ENCODE data around the gene RAX2.

RAX2 gene

DNA sequence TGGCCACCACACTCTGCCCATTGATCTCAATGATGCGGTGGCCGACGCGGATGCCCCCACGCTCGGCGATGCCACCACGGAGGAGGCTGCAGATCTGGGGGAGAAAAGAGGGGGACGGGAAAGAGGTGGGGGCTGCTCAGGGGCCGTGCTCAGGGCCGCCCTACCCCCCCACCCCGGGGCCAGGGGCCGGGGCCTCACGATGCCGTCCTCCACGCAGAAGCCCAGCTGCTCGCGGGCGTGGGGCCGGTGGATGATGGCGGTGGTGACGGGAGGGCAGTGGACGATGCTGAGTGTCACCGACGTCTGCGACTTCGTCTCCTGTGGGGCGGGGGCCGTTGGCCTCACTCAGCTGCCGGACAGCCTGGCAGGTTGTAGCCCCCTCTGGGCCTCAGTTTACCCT, 20.8 kb downstream of the RAX2 start:
- H3K4me3 Mint-ChIP-seq, result no peak overlapping the region

DNA sequence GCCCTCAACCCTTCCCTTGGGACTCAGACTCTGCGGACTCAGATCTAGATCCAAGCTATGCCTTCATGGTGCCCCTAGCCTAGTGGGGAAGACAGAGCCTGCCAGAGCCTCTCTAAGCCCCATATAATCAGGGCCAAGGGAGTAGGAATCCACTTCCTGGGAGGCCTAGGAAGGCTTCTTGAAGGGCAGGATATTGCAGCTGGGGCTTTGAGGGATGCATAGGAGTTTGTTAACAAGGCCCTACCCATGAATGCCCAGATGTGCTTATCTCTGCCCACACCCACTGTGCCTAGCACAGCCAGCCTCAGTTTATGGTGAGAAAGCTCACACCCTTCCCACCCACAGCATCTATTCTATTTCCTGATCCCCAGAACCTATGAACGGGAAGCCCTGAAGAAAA, 21.8 kb downstream of the RAX2 start:
- no peak overlapping the region for H3K27ac Mint-ChIP-seq
- no peak for DNase-seq
- ATAC-seq (replicated peaks), result no peak
- peaks cover 34 to 46% of the 10 kb centered on the region in 2 donors for H3K36me3 Mint-ChIP-seq
- peaks cover 0 to 6% of the 10 kb centered on the region in 2 donors for H3K27me3 Mint-ChIP-seq
- H3K9me3 Mint-ChIP-seq, result no peaks in the 10 kb centered on the region
- H3K4me1 Mint-ChIP-seq, result peaks cover 4 to 10% of the 10 kb centered on the region in 2 donors
- no peak overlapping the region for H3K4me3 Mint-ChIP-seq

More for the DNA sequence above, 20.8 kb downstream of the RAX2 start:
- H3K4me1 Mint-ChIP-seq, result peaks cover 5 to 17% of the 10 kb centered on the region in 2 donors
- no peak for ATAC-seq (replicated peaks)
- peaks cover 35 to 51% of the 10 kb centered on the region in 2 donors for H3K36me3 Mint-ChIP-seq
- no peak for DNase-seq
- H3K27me3 Mint-ChIP-seq, result peaks cover 0 to 4% of the 10 kb centered on the region in 2 donors
- no peak overlapping the region for H3K27ac Mint-ChIP-seq
- H3K9me3 Mint-ChIP-seq, result no peaks in the 10 kb centered on the region

DNA sequence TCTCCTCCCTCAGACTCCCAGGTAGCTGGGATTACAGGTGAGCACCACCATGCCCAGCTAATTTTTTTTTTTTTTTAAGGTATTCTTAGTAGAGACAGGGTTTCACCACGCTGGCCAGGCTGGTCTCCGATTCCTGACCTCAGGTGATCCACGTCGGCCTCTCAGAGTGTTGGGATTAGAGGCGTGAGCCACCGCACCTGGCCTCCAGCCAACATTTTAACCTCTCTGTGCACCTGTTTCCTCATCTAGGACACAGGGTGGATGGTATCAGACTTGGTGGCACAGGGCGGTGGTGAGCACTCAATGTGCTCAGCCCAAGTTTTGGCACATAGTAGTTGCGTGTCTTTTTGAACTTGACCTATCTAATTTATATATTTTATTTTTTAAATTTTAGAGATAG, 23.1 kb downstream of the RAX2 start:
- DNase-seq (no peak), ATAC-seq (replicated peaks) (no peak)
- Mint-ChIP-seq H3K4me3 (no peak overlapping the region), H3K4me1 (no peaks in the 10 kb centered on the region), H3K9me3 (no peaks in the 10 kb centered on the region), H3K27me3 (peaks cover 0 to 6% of the 10 kb centered on the region in 2 donors), H3K36me3 (peaks cover 29 to 35% of the 10 kb centered on the region in 2 donors), H3K27ac (no peak overlapping the region)

DNA sequence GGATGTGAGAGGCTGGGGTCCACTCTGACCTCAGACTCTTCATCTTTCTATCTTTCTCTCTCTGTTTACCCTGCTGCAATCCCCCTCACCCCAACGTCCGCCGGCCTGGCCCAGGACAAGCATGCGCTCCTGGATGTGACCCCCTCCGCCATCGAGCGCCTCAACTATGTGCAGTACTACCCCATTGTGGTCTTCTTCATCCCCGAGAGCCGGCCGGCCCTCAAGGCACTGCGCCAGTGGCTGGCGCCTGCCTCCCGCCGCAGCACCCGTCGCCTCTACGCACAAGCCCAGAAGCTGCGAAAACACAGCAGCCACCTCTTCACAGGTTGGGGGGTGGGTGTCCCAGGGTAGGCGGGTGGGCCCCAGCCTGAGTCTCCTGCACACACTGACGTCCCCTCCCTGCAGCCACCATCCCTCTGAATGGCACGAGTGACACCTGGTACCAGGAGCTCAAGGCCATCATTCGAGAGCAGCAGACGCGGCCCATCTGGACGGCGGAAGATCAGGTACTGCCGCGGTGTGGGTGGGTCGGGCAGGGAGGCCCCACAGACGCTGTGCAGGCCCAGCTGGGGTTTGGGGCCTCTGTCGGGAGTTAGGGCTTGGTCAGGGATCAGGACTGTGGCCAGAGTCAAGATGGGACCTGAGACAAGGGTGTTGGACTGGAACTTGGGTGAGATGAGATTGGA, 25.5 kb downstream of the RAX2 start:
- Mint-ChIP-seq H3K4me3 (no peak overlapping the region), H3K4me1 (no peaks in the 10 kb centered on the region), H3K9me3 (no peaks in the 10 kb centered on the region), H3K36me3 (peaks cover 19 to 22% of the 10 kb centered on the region in 2 donors), H3K27me3 (peaks cover 0 to 6% of the 10 kb centered on the region in 2 donors), H3K27ac (peak overlapping the region; percentile 37)
- DNase-seq (no peak), ATAC-seq (replicated peaks) (no peak)

DNA sequence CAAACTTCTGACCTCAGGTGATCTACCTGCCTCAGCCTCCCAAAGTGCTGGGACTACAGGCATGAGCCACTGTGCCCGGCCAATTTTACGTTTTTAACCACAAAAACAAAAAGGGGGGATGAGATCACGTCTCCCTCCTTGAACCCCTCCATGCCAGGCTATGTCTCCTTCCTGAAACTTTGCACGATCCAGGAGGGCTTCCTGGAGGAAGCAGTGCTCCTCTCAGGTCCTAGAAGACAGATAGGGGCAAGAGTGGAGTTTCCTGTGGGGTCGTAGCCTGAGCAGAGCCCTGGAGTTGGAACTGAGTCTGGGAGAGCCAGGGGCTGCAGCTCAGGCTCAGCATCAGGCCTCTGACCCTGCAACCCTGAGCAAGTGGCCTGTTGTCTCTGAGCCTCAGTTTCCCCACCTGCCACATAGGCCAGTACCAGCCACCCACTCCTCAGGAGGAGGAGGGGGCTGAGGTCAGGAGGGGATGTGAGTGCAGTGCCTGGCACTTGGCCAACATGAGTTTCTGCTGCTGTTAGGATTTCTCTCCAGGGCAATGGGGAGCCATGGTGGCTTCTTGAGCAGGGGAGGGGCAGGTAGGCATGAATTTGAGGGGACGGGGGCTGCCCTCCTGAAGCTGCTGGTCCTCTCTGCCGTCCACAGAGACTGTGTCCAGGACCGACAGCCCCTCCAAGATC, 26.5 kb downstream of the RAX2 start:
- no peak for ATAC-seq (replicated peaks)
- Mint-ChIP-seq H3K9me3 (no peaks in the 10 kb centered on the region), H3K4me1 (no peaks in the 10 kb centered on the region), H3K27me3 (peaks cover 0 to 6% of the 10 kb centered on the region in 2 donors), H3K4me3 (no peak overlapping the region), H3K27ac (no peak overlapping the region), H3K36me3 (peaks cover 12 to 16% of the 10 kb centered on the region in 2 donors)
- DNase-seq, result no peak

DNA sequence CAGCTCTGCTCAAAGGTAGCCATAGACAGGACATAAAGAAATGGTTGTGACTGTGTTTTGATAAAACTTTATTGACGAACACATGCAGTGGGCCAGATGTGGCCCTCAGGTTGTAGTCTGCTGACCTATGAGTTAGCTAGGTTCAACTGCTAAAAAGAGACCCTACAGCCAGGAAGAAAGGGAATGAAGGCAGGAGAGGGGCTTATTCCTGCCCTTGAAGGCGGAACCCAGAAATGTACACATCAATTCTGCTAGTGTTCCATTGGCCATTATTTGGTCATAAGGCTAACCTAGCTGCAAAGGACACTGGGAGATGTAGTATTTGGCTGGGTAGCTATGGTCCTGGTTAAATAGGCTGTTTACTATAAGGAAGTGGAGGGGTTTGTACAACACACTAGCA, 28.5 kb downstream of the RAX2 start:
- Mint-ChIP-seq H3K27me3 (peaks cover 0 to 16% of the 10 kb centered on the region in 2 donors), H3K4me1 (no peaks in the 10 kb centered on the region), H3K4me3 (no peak overlapping the region), H3K9me3 (no peaks in the 10 kb centered on the region), H3K27ac (no peak overlapping the region), H3K36me3 (peaks cover 0 to 3% of the 10 kb centered on the region in 2 donors)
- peak; percentile 36 to 64 for ATAC-seq (replicated peaks)
- DNase-seq, result no peak

DNA sequence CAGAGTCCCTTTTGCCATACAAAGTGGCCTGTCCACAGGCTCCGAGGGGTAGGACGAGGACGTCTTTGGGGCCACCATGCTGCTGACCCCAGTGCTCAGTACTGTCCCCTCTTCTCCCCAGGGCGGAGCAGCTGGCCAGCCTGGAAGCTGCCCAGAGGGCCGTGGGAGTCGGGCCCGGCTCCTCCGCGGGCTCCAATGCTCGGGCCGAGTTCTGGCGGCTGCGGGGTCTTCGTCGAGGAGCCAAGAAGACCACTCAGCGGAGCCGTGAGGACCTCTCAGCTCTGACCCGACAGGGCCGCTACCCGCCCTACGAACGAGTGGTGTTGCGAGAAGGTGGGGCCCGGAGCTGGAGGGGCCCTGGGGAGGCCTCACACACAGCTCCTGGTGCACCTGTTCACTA, 31.6 kb downstream of the RAX2 start:
- no peaks in the 10 kb centered on the region for H3K9me3 Mint-ChIP-seq
- no peak overlapping the region for H3K4me3 Mint-ChIP-seq
- H3K27ac Mint-ChIP-seq, result no peak overlapping the region
- peaks cover 7 to 33% of the 10 kb centered on the region in 2 donors for H3K27me3 Mint-ChIP-seq
- no peak for DNase-seq
- H3K4me1 Mint-ChIP-seq, result no peaks in the 10 kb centered on the region
- no peaks in the 10 kb centered on the region for H3K36me3 Mint-ChIP-seq
- no peak for ATAC-seq (replicated peaks)

DNA sequence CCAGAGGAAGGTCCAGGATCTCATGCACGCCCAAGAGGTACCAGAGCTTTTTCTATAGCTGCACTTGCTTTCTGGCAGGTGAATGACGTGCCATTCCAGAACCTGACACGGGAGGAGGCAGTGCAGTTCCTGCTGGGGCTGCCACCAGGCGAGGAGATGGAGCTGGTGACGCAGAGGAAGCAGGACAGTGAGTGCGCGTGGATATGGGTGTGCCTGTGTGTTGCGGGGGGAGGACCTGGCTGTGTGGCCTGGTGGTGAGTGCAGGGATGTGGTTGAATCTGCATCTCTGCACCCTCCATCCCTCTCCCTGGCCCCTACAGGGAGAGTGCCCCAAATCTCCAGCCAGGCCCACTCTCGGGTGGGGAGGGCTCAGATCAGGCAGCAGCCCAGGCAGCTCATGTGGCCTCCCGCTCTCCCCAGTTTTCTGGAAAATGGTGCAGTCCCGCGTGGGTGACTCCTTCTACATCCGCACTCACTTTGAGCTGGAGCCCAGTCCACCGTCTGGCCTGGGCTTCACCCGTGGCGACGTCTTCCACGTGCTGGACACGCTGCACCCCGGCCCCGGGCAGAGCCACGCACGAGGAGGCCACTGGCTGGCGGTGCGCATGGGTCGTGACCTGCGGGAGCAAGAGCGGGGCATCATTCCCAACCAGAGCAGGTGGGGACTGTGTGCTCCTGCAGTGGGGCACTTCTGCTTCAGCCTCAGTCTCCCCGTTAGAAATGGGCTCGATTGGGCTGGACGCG, 33.4 kb downstream of the RAX2 start:
- Mint-ChIP-seq H3K9me3 (no peaks in the 10 kb centered on the region), H3K4me1 (no peaks in the 10 kb centered on the region), H3K4me3 (no peak overlapping the region), H3K27me3 (peaks cover 7 to 33% of the 10 kb centered on the region in 2 donors), H3K27ac (no peak overlapping the region), H3K36me3 (no peaks in the 10 kb centered on the region)
- ATAC-seq (replicated peaks), result no peak
- no peak for DNase-seq

DNA sequence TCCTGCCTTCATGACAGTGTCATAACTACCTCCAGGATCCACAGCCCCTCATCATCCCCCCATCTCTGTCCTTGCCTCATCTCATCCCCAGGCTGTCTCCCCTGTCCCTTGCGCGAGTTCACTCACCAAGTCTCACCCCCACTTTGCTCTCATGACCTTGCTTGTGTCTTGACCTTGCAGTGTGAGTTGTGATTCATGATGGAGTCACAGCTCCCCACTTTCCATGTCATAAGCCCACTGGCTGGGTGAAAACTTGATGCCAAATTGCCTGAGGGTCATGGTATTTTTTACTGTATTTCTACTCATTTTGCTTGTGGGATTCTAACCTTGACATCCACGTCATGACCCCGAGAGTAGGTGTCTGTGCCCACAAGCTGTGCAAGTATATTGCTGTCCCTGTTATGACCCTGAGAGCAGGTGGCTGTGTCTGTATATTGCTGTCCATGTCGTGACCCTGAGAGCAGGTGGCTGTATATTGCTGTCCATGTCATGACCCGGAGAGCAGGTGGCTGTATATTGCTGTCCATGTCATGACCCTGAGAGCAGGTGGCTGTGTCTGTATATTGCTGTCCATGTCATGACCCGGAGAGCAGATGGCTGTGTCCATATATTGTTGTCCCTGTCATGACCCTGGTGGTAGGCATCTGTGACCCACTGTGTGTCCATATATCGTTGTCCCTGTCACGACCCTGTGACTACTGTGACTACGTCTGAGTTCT, 34.4 kb downstream of the RAX2 start:
- Mint-ChIP-seq H3K27ac (no peak overlapping the region), H3K4me1 (no peaks in the 10 kb centered on the region), H3K36me3 (no peaks in the 10 kb centered on the region), H3K4me3 (no peak overlapping the region), H3K9me3 (no peaks in the 10 kb centered on the region), H3K27me3 (peaks cover 7 to 33% of the 10 kb centered on the region in 2 donors)
- DNase-seq, result no peak
- no peak for ATAC-seq (replicated peaks)

DNA sequence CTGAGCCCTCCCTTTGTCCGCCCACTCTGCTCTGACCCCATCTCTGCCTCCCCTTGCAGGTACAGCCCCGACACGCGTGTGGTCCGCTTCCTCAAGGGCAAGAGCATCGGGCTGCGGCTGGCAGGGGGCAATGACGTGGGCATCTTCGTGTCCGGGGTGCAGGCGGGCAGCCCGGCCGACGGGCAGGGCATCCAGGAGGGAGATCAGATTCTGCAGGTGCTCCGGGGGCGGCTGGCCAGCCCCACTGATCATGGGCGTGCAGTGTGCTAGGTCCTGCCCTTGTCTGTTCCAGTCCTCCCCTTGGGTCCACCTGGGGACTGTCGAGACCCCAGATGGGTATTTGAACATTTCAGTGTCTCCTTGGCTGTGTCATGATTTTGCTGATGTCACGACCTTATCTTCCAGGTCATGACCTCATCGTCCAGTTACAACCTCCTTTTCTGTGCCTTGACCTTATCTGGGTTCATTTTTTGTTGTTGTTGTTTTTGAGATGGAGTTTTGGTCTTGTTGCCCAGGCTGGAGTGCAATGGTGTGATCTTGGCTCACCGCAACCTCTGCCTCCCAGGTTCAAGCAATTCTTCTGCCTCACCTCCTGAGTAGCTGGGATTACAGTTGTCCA, 35.8 kb downstream of the RAX2 start:
- Mint-ChIP-seq H3K4me3 (no peak overlapping the region), H3K9me3 (peaks cover 0 to 2% of the 10 kb centered on the region in 2 donors), H3K27me3 (peaks cover 7 to 41% of the 10 kb centered on the region in 2 donors), H3K4me1 (no peaks in the 10 kb centered on the region), H3K36me3 (no peaks in the 10 kb centered on the region), H3K27ac (no peak overlapping the region)
- no peak for ATAC-seq (replicated peaks)
- no peak for DNase-seq

DNA sequence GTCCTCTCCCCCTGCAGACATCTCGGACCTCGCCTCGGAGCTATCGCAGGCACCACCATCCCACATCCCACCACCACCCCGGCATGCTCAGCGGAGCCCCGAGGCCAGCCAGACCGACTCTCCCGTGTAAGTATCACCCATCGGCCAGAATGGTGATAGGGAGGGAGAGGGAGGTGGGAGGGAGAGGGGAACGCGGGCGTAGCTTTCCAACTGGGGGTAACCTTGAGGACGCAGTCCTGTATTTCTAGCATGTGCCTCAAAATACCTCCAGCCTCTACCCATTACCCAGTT, 37.8 kb downstream of the RAX2 start:
- H3K4me3 Mint-ChIP-seq, result no peak overlapping the region
- peaks cover 7 to 37% of the 10 kb centered on the region in 2 donors for H3K27me3 Mint-ChIP-seq
- DNase-seq, result no peak
- H3K36me3 Mint-ChIP-seq, result no peaks in the 10 kb centered on the region
- no peaks in the 10 kb centered on the region for H3K4me1 Mint-ChIP-seq
- no peak for ATAC-seq (replicated peaks)
- H3K27ac Mint-ChIP-seq, result no peak overlapping the region
- peaks cover 0 to 2% of the 10 kb centered on the region in 2 donors for H3K9me3 Mint-ChIP-seq

DNA sequence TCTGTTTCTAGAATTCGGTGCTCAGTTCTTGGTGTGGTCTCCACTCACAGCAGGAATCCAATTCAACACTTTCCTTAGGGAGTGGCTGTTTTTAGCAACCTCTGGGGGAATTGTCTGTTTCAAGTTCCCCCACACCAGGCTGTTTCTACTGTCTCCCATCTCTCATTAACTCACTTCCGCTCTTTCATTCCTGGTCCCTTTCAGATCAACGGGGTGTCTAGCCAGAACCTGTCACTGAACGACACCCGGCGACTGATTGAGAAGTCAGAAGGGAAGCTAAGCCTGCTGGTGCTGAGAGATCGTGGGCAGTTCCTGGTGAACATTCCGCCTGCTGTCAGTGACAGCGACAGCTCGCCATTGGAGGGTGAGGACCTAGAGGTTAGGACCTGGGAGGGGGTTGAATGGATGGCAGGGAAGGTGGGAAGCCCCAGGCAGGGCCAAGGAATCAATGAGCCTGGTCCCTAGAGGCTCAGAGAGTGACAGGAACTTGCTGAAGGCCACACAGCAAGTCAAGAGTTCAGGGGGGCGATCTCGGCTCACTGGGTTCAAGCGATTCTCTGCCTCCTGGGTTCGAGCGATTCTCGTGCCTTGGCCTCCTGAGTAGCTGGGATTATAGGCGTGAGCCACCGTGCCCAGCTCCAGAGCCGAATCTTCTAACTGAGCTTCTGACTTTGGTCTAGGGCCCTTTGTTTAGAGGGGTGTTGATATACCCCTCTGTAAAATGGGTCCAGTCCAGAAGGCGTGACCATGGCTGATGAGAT, 38.3 kb downstream of the RAX2 start:
- H3K4me3 Mint-ChIP-seq, result no peak overlapping the region
- DNase-seq (no peak), ATAC-seq (replicated peaks) (no peak)
- no peaks in the 10 kb centered on the region for H3K4me1 Mint-ChIP-seq
- peaks cover 7 to 33% of the 10 kb centered on the region in 2 donors for H3K27me3 Mint-ChIP-seq
- H3K36me3 Mint-ChIP-seq, result no peaks in the 10 kb centered on the region
- H3K27ac Mint-ChIP-seq, result no peak overlapping the region
- peaks cover 0 to 2% of the 10 kb centered on the region in 2 donors for H3K9me3 Mint-ChIP-seq

DNA sequence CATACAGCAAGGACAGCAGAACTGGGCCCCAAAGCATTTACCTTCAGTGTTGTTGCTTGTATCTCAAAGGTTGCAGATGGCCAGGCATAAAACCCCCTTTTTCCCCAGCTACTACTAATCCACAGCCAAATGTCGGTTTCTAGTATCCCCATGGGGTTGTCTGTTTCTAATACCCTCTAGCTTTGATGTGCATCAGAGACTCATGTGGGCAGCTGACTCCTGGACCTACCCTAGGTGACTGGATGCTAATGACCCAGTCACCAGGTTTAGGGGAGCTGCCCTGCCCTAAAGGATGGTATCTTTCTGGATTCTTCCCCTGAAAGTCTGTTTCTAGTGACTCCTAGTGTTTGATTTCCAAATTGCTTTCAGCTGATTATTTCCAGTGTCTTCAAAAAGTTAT, 39.9 kb downstream of the RAX2 start:
- DNase-seq, result no peak
- H3K4me3 Mint-ChIP-seq, result no peak overlapping the region
- peaks cover under 1 to 21% of the 10 kb centered on the region in 2 donors for H3K27me3 Mint-ChIP-seq
- H3K9me3 Mint-ChIP-seq, result peaks cover 0 to 2% of the 10 kb centered on the region in 2 donors
- H3K36me3 Mint-ChIP-seq, result no peaks in the 10 kb centered on the region
- no peak overlapping the region for H3K27ac Mint-ChIP-seq
- ATAC-seq (replicated peaks), result no peak
- H3K4me1 Mint-ChIP-seq, result no peaks in the 10 kb centered on the region

Measured in stimulated activated naive B cell treated with anti-CD40 and anti-IgM and Interleukin-4, amounts not matched to agents 10 μg/mL and 1 μg/mL and 100 μg/mL, for 72 hours (primary cell).